AG04450 (cell line): ENCODE measurements around the gene KLKB1. TPM values are rescaled to one million over a fixed set of nuclear protein-coding genes. Genes with fewer than 3 reads are reported as not detected.
"Not testable (repeated sequence)": the region's sequence is repeated elsewhere in the genome, so short reads cannot be mapped to it uniquely, and the experiment has no call there.

ENCODE experiments used
- CTCF ChIA-PET: fragments of 300-600, 350-600 bp; formaldehyde crosslinking; extraction: SDS; loops from one replicate; lab custom pipeline; 2022; ENCODE audit warnings: antibody characterized with exemption, inconsistent platforms; lab: Charles Lee
- POLR2A ChIA-PET: fragments of 350-600 bp; formaldehyde crosslinking; extraction: SDS; loops from one replicate; lab custom pipeline; 2021; ENCODE audit warnings: antibody characterized with exemption, inconsistent platforms; lab: Yijun Ruan, JAX
- DNase-seq: peaks from one replicate; pipeline ENCODE4 v3.0.0-alpha.2; 2011; ENCODE audit warnings: low read depth, low spot score
- H3K27ac ChIP-seq: one replicate; pipeline ENCODE4 v1.5.1; 2012; ENCODE audit warnings: low read depth, low read length, control low read depth
- H3K27me3 ChIP-seq: one replicate; pipeline ENCODE4 v1.6.0; 2012; ENCODE audit warnings: low read length; ENCODE audit not compliant: control insufficient read depth, insufficient read depth
- H3K4me3 ChIP-seq: 2 replicates; pipeline ENCODE4 v1.5.1; 2011; ENCODE audit warnings: mild to moderate bottlenecking, low read depth, low read length, control low read depth
- H3K9me3 ChIP-seq: 2 replicates; pipeline ENCODE4 v1.5.1; 2012; ENCODE audit warnings: low read length; ENCODE audit not compliant: control insufficient read depth, insufficient read depth
- polyA plus RNA-seq: library from polyadenylated mRNA; depleted of rRNA; stranded (reverse); fragments of >200 nt; gene quantifications from 2 replicates; pipeline ENCODE4 v1.2.3, GENCODE V29; 2011
- TF ChIP-seq, protein P1 (sequence below): IDR thresholded peaks from 2 replicates; pipeline ENCODE4 v1.5.1; 2011; ENCODE audit warnings: low read depth, low read length, control low read depth, inconsistent platforms

KLKB1 gene
- polyA plus RNA-seq, 1 experiment, result 0.11 TPM

DNA sequence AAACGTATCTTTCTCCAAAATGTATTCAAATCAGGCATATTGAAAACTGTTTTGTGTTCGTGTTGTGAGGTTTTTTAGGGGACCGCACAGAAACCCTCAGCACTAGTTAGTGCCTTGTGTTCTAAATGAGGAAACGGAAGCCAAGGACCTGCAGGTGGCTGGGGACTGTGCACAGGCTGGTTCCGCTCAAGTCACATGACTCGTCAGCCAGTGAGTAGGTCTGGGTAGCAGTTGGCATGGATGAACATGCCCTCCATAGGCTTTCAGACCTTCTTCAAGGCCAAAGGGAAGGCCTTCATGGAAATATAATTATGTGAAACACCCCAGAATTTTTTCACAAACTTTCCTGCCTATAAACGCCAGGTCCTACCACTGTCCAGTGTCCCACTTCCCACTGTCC, 37.4 kb downstream of the KLKB1 start:
- H3K9me3 ChIP-seq, result peaks cover 3% of the 10 kb centered on the region; the same call in 1 of the 2 replicates
- POLR2A ChIA-PET, result no interaction called here
- no peaks in the 10 kb centered on the region for H3K27me3 ChIP-seq
- TF ChIP-seq, protein P1, sequence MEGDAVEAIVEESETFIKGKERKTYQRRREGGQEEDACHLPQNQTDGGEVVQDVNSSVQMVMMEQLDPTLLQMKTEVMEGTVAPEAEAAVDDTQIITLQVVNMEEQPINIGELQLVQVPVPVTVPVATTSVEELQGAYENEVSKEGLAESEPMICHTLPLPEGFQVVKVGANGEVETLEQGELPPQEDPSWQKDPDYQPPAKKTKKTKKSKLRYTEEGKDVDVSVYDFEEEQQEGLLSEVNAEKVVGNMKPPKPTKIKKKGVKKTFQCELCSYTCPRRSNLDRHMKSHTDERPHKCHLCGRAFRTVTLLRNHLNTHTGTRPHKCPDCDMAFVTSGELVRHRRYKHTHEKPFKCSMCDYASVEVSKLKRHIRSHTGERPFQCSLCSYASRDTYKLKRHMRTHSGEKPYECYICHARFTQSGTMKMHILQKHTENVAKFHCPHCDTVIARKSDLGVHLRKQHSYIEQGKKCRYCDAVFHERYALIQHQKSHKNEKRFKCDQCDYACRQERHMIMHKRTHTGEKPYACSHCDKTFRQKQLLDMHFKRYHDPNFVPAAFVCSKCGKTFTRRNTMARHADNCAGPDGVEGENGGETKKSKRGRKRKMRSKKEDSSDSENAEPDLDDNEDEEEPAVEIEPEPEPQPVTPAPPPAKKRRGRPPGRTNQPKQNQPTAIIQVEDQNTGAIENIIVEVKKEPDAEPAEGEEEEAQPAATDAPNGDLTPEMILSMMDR, result no peak
- H3K4me3 ChIP-seq, result no peak overlapping the region
- no peak overlapping the region for H3K27ac ChIP-seq
- DNase-seq, result no peak
- CTCF ChIA-PET, result no interaction called here

DNA sequence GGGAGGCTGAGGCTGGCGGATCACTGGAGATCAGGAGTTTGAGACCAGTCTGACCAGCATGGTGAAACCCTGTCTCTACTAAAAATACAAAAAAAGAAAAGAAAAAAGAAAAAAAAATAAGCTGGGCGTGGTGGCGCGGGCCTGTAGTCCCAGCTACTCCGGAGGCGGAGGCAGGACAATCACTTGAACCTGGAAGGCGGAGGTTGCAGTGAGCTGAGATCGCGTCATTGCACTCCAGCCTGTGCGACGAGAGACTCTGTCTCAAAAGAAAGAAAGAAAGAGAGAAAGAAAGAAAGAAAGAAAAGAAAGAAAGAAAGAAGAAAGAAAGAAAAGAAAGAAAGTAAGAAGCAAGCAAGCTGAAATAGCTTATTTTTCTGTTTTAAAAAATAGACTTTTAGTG, 37.9 kb downstream of the KLKB1 start:
- POLR2A ChIA-PET, CTCF ChIA-PET, H3K4me3 ChIP-seq, DNase-seq, H3K9me3 ChIP-seq, H3K27me3 ChIP-seq, H3K27ac ChIP-seq: not testable (repeated sequence)

DNA sequence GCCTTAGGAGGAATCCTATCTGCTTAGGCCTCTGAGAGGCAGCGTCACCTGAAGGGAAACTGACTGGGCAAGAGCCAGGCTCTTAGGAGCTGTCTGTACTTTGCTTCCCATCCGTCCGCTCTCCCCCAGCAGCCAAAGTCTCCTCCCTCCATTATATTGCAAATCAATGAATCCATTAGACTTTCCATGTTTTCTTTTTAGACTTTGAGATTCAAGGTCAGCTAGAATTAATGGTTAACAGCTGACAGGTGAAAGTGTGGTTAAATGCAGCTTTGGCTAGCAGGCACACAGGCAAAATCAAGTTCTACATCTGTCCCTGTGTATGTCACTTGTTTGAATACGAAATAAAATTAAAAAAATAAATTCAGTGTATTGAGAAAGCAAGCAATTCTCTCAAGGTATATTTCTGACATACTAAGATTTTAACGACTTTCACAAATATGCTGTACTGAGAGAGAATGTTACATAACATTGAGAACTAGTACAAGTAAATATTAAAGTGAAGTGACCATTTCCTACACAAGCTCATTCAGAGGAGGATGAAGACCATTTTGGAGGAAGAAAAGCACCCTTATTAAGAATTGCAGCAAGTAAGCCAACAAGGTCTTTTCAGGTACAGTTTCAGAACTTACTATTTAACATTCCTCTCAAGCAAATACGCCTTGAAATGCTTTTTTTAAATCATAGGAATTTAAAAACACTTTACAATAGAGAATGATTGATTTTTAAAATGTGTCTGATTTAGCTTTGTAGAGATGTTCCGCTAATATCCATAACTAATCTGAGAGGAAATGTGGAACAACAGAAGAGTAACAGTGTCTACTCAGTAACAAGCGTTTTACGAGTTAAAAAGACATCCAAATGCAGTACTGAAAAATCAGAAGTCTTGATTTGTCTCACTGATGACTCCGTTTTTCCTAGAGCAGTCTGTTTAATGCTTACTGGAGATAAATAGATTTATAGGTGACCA, 38.7 kb downstream of the KLKB1 start, which contains the start of gene F11:
TSS of gene F11 (plus strand) at position 507 of the 970 bp plus-strand sequence. CDS start 948 bp downstream, outside the sequence.
- Histone ChIP-seq H3K4me3 (no peak within 1 kb of the TSS), H3K27me3 (no peaks in the 10 kb centered on the region), H3K9me3 (no peaks in the 10 kb centered on the region), H3K27ac (no peak within 1 kb of the TSS)
- no peak for DNase-seq
- TF ChIP-seq, protein P1, result no peak
- POLR2A ChIA-PET, result no interaction called here
- CTCF ChIA-PET, result no interaction called here

DNA sequence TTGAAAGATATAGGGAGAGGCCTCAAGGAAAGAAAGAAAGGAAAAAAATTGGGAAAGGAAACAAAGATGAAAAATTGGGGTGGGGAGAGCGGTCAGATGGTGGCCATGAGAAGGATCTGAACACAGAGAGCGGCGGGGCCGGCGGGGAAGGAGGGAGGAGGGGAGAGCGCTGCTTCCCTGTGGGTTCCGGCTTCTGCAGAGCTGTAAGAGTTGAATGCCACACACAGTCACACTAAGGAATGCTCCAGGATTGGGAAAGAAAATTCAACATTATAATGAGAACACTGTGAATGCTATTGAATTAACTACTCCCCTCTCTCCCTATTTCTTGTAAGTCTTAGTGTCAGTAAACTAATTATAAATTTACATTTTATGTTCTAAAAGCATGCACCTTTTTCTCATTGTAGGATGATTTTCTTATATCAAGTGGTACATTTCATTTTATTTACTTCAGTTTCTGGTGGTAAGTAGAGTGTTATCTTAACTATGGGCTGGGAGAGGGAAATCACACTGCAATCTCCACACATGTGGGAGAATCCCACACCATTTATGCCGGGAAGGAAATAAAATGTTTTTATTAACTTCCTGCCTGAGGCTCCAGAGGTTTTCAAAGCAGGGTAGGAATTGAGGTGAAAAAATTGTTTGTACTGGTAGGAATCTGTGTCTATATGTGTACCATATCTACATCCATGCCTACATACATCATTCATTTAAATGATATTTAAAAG, 39.6 kb downstream of the KLKB1 start:
- Histone ChIP-seq H3K4me3 (no peak overlapping the region), H3K27ac (no peak overlapping the region), H3K27me3 (no peaks in the 10 kb centered on the region), H3K9me3 (no peaks in the 10 kb centered on the region)
- POLR2A ChIA-PET, result no interaction called here
- CTCF ChIA-PET, result no interaction called here
- TF ChIP-seq, protein P1, result no peak
- DNase-seq, result no peak

DNA sequence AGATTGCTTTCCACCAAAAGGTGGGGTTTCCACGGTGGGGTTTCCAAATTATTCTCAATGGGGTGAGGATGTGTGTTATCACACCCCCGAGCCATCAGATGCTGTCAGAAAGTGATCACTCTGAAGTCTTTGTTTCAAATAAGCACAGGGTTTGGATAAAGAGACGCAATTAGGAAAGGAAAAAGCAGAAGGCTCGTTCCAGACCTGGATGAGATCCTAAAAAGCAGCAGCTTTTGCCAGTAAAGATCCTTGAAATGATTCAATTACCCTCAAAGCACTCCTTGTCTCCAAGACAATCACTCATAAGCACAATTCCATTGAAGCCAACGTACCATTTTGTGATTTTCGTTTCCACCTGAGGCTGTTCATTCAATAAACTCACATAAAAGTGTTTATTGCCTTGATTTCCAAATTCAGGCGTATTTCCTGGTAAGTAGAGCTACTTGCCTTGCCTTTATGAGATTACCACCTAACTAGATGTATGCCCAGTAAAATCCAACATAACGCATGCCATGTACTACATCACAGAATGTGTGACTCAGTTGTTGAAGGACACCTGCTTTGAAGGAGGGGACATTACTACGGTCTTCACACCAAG, 43.9 kb downstream of the KLKB1 start:
- peaks cover 4% of the 10 kb centered on the region for H3K27me3 ChIP-seq
- H3K27ac ChIP-seq, result no peak overlapping the region
- no peak for DNase-seq
- TF ChIP-seq, protein P1, result no peak
- no peak overlapping the region for H3K4me3 ChIP-seq
- POLR2A ChIA-PET, result no interaction called here
- no peaks in the 10 kb centered on the region for H3K9me3 ChIP-seq
- CTCF ChIA-PET, result no interaction called here
